Right atrium auricular region (tissue), 2 donors: ENCODE measurements around the gene SPINK9. TPM values are rescaled to one million over a fixed set of nuclear protein-coding genes. Genes with fewer than 3 reads are reported as not detected.

Experiments used
- DNase-seq: peaks from one replicate; pipeline ENCODE4 v3.0.0-alpha.2; 2019; ENCODE audit warnings: low spot score
- H3K27ac ChIP-seq, 2 donors: fragments of 200-600 bp; sonication (generic); 1 replicate in 1 of 2; 2 replicates in 1 of 2; pipeline ENCODE4 v1.5.1; 2016 to 2019
- H3K27me3 ChIP-seq, 2 donors: fragments of 200-600 bp; sonication (generic); one replicate each; pipeline versions ENCODE4 v1.5.1 to v1.6.0; 2017 to 2019
- H3K36me3 ChIP-seq: fragments of 200-600 bp; sonication (generic); one replicate; pipeline ENCODE4 v1.5.1; 2016
- H3K4me1 ChIP-seq, 2 donors: fragments of 200-600 bp; sonication (generic); one replicate each; pipeline versions ENCODE4 v1.5.1 to v1.6.0; 2017 to 2019
- H3K4me3 ChIP-seq, 2 donors: fragments of 200-600 bp; sonication (generic); 1 replicate in 1 of 2; 2 replicates in 1 of 2; pipeline ENCODE4 v1.5.1; 2017 to 2019; ENCODE audit warnings: mild to moderate bottlenecking in 1 of 2, moderate library complexity in 1 of 2
- H3K9me3 ChIP-seq, 2 donors: fragments of 200-600 bp; sonication (generic); one replicate each; pipeline ENCODE4 v1.5.1; 2019
- CTCF ChIP-seq, 2 donors: fragments of 200-600 bp; sonication (generic); IDR thresholded peaks; one replicate each; pipeline ENCODE4 v1.5.1; 2019; ENCODE audit warnings: antibody characterized with exemption in 2 of 2
- total RNA-seq, 2 donors: library from RNA; depleted of rRNA; stranded (reverse); fragments of >200 nt; gene quantifications; one replicate each; pipeline ENCODE4 v1.1.0, GENCODE V29; 2016

Gene SPINK9
- total RNA-seq, 2 donors from 2014 or later = not detected

- Histone ChIP-seq H3K4me1 (no peaks in the 10 kb centered on the region), H3K27me3 (no peaks in the 10 kb centered on the region), H3K9me3 (peaks cover 0 to 14% of the 10 kb centered on the region in 2 donors), H3K27ac (no peak overlapping the region), H3K36me3 (no peaks in the 10 kb centered on the region), H3K4me3 (no peak overlapping the region)
- no peak for TF ChIP-seq CTCF (IDR thresholded peaks at IDR 0.05)
- no peak for DNase-seq
Measured at GRCh38 chr5:148372893-148373292, 37.5 kb downstream of the SPINK9 start.

GRCh38 chr5:148374690-148375360 lies 39.5 kb downstream of the SPINK9 start:
- DNase-seq = no peak
- Histone ChIP-seq H3K27ac (no peak overlapping the region), H3K36me3 (no peaks in the 10 kb centered on the region), H3K4me1 (no peaks in the 10 kb centered on the region), H3K27me3 (no peaks in the 10 kb centered on the region), H3K4me3 (no peak overlapping the region), H3K9me3 (no peaks in the 10 kb centered on the region)
- TF ChIP-seq CTCF (IDR thresholded peaks at IDR 0.05) = peak; percentile 28 to 73

- H3K4me3 ChIP-seq = no peak overlapping the region
- H3K4me1 ChIP-seq = no peaks in the 10 kb centered on the region
- H3K36me3 ChIP-seq = no peaks in the 10 kb centered on the region
- peak overlapping the region in 1 of 2 donors; percentile 36 for H3K27ac ChIP-seq
- no peaks in the 10 kb centered on the region for H3K9me3 ChIP-seq
- TF ChIP-seq CTCF (IDR thresholded peaks at IDR 0.05) = no peak
- H3K27me3 ChIP-seq = no peaks in the 10 kb centered on the region
- DNase-seq = no peak
Measured at GRCh38 chr5:148376198-148376597, 40.8 kb downstream of the SPINK9 start.

GRCh38 chr5:148378670-148379069 lies 43.3 kb downstream of the SPINK9 start:
- H3K36me3 ChIP-seq = no peaks in the 10 kb centered on the region

GRCh38 chr5:148379340-148379739 lies 44.0 kb downstream of the SPINK9 start:
- H3K27me3 ChIP-seq = no peaks in the 10 kb centered on the region
- H3K9me3 ChIP-seq = no peaks in the 10 kb centered on the region
- DNase-seq = no peak
- no peak for TF ChIP-seq CTCF (IDR thresholded peaks at IDR 0.05)
- H3K4me3 ChIP-seq = no peak overlapping the region
- peak overlapping the region in 1 of 2 donors; percentile 10 for H3K27ac ChIP-seq
- no peaks in the 10 kb centered on the region for H3K36me3 ChIP-seq
- H3K4me1 ChIP-seq = peaks cover 0 to 11% of the 10 kb centered on the region in 2 donors

More at GRCh38 chr5:148378670-148379069, 43.3 kb downstream of the SPINK9 start:
- H3K4me3 ChIP-seq = no peak overlapping the region
- no peak for TF ChIP-seq CTCF (IDR thresholded peaks at IDR 0.05)
- DNase-seq = no peak
- no peaks in the 10 kb centered on the region for H3K27me3 ChIP-seq
- H3K4me1 ChIP-seq = peaks cover 0 to 10% of the 10 kb centered on the region in 2 donors
- H3K9me3 ChIP-seq = no peaks in the 10 kb centered on the region
- no peak overlapping the region for H3K27ac ChIP-seq

GRCh38 chr5:148381906-148382305 lies 46.5 kb downstream of the SPINK9 start:
- Histone ChIP-seq H3K4me3 (no peak overlapping the region), H3K27ac (no peak overlapping the region), H3K4me1 (peaks cover 0 to 28% of the 10 kb centered on the region in 2 donors), H3K27me3 (no peaks in the 10 kb centered on the region), H3K36me3 (no peaks in the 10 kb centered on the region), H3K9me3 (no peaks in the 10 kb centered on the region)
- no peak for DNase-seq
- no peak for TF ChIP-seq CTCF (IDR thresholded peaks at IDR 0.05)
